Measurements from ENCODE around the gene RFWD3. TPM values are rescaled to one million over a fixed set of nuclear protein-coding genes. Genes with fewer than 3 reads are reported as not detected.
A peak's percentile ranks its signal among the peaks of the same experiment; 100 is the strongest.
"Not testable (repeated sequence)": the region's sequence is repeated elsewhere in the genome, so short reads cannot be mapped to it uniquely, and the experiment has no call there.

RFWD3 gene
- total RNA-seq, 6 experiments from 2014 or later = 5.4 to 10.3 (median 7.3) TPM

DNA sequence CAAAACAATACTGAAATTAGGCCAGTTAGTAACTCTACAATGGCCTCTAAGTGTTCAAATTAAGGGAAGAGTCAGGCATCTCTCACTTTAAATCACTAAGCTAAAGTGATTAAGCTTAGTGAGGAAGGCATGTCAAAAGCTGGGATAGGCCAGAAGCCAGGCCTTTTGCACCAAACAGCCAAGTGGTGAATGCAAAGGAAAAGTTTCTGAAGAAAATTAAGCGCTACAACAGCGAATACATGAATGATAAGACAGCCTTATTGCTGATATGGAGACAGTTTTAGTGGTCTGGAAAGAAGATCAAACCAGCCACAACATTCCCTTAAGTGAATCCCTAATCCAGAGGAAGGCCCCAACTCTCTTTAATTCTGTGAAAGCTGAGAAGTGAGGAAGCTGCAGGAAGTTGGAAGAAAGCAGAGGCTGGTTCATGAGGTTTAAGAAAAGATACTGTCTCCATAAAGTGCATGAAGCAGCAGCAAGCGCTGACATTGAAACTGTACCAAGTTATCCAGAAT is 12.1 kb downstream of the RFWD3 start:
- WGBS (ENCODE audit: insufficient coverage, low coverage, low lambda C conversion rate, missing lambda C conversion rate) = 86% methylated on average over 3 of the region's 3 CpGs
- ATAC-seq = no peak
- Histone ChIP-seq H3K27ac (no peak overlapping the region), H3K4me1 (peaks cover 0 to 21% (median 0%) of the 10 kb centered on the region in 4 donors), H3K36me3 (peaks cover 0 to 10% (median 4%) of the 10 kb centered on the region in 4 donors), H3K4me3 (no peak overlapping the region), H3K27me3 (no peaks in the 10 kb centered on the region), H3K9me3 (no peaks in the 10 kb centered on the region)
- TF ChIP-seq POLR2A (IDR thresholded peaks at IDR 0.05) = no peak
- TF ChIP-seq, protein P1, sequence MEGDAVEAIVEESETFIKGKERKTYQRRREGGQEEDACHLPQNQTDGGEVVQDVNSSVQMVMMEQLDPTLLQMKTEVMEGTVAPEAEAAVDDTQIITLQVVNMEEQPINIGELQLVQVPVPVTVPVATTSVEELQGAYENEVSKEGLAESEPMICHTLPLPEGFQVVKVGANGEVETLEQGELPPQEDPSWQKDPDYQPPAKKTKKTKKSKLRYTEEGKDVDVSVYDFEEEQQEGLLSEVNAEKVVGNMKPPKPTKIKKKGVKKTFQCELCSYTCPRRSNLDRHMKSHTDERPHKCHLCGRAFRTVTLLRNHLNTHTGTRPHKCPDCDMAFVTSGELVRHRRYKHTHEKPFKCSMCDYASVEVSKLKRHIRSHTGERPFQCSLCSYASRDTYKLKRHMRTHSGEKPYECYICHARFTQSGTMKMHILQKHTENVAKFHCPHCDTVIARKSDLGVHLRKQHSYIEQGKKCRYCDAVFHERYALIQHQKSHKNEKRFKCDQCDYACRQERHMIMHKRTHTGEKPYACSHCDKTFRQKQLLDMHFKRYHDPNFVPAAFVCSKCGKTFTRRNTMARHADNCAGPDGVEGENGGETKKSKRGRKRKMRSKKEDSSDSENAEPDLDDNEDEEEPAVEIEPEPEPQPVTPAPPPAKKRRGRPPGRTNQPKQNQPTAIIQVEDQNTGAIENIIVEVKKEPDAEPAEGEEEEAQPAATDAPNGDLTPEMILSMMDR (IDR thresholded peaks at IDR 0.05) = no peak
- no peak for DNase-seq
- intact Hi-C loops (cut with DNase I) = no loop called here

DNA sequence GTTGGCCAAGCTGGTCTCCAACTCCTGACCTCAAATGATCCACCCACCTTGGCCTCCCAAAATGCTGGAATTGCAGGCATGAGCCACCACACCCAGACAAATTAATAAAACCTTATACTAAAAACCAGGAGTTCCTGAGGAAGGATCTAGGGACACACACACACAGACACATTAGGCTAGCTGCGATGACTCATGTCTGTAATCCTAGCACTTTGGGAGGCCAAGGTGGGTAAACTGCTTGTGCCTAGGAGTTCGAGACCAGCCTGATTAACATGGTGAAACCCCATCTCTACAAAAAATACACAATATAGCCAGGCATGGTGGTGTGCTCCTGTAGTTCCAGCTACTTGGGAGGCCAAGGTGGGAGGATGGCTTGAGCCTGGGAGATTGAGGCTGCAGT is 13.8 kb downstream of the RFWD3 start:
- ATAC-seq; intact Hi-C loops (cut with DNase I); H3K27ac ChIP-seq; DNase-seq; H3K27me3 ChIP-seq; H3K4me3 ChIP-seq; H3K9me3 ChIP-seq: not testable (repeated sequence)
- WGBS (ENCODE audit: insufficient coverage, low coverage, low lambda C conversion rate, missing lambda C conversion rate) = no CpG with 5 or more reads among the region's 2 CpGs
- H3K36me3 ChIP-seq = peaks cover 0 to 14% (median 3%) of the 10 kb centered on the region in 4 donors
- peaks cover 0 to 13% (median 0%) of the 10 kb centered on the region in 4 donors for H3K4me1 ChIP-seq

DNA sequence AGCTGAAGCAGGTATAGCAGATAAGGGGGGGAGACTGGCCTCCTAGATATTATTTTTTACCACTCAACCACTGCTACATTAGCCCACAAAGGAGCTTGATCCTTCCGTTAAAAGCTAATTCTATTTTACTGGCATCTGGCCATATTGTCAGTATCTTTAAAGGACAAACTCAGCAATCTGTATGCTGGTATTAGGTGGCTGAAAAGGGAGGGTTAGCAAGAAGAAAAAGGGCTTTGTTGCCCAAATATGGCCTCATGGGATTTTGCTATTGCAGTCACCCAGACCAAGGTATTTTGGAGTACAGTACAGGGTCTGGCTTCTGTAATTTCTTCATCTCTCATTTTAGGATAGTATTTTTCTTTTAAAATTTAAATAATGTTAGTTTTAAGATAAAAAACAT is 14.4 kb downstream of the RFWD3 start:
- peaks cover 0 to 13% (median 0%) of the 10 kb centered on the region in 4 donors for H3K4me1 ChIP-seq
- intact Hi-C loops (cut with DNase I) = no loop called here
- TF ChIP-seq, protein P1 (IDR thresholded peaks at IDR 0.05) = no peak
- no peak for TF ChIP-seq POLR2A (IDR thresholded peaks at IDR 0.05)
- no peaks in the 10 kb centered on the region for H3K27me3 ChIP-seq
- no peak overlapping the region for H3K27ac ChIP-seq
- no peak for DNase-seq
- no peak for ATAC-seq
- H3K4me3 ChIP-seq = no peak overlapping the region
- WGBS (ENCODE audit: insufficient coverage, low coverage, low lambda C conversion rate, missing lambda C conversion rate) = 29% methylated on average over 1 of the region's 1 CpG
- peaks cover 0 to 15% (median 3%) of the 10 kb centered on the region in 4 donors for H3K36me3 ChIP-seq
- H3K9me3 ChIP-seq = no peaks in the 10 kb centered on the region

DNA sequence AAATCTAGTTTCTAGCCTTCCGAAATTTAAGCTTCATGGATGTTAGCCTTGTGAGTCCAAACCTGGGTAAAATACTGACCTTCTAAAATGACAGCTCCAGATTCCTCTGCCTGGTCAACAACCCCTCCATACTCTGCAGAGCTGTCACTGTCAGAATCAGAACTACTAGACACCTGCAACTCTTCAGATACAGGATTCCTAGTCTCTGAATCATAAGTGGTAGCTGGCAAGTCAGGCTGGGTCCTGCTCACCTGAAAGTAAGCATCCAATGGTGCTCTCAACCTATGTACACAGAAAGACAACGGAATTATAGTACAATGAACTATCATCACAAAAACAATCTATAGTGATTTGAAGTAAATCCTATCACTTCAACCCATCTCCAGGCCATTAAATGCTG is 14.8 kb downstream of the RFWD3 start:
- Histone ChIP-seq H3K27ac (no peak overlapping the region), H3K27me3 (no peaks in the 10 kb centered on the region), H3K4me3 (no peak overlapping the region), H3K9me3 (no peaks in the 10 kb centered on the region), H3K4me1 (peaks cover 0 to 13% (median 0%) of the 10 kb centered on the region in 4 donors), H3K36me3 (peaks cover 0 to 19% (median 3%) of the 10 kb centered on the region in 4 donors)
- 75% methylated on average over 2 of the region's 2 CpGs for WGBS (ENCODE audit: insufficient coverage, low coverage, low lambda C conversion rate, missing lambda C conversion rate)
- no peak for DNase-seq
- no peak for ATAC-seq
- intact Hi-C loops (cut with DNase I) = no loop called here
- no peak for TF ChIP-seq POLR2A (IDR thresholded peaks at IDR 0.05)
- TF ChIP-seq, protein P1 (IDR thresholded peaks at IDR 0.05) = no peak

DNA sequence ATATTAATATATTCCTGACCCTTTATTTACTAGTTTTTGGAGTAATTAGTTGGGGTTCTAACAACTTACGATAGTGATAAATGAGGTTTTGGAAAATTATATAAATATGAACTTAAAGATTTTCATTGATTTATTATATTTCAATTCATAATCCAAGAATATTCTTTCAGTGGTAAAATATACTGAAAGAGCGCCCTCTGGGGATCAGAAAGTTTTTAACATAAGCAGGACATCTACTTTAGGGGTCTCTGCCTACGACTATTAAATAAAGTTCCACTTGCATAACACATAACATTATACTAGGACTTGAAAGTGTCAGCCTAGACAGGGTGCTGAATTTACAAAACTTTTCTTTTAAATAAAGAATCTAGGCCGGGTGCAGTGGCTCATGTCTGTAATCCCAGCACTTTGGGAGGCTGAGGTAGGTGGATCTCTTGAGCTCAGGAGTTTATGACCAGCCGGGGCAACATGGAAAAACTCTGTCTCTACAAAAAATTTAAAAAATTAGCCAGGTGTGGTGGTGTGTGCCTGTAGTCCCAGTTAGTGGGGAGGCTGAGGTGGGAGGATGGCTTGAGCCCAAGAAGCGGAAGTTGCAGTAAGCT is 15.6 kb downstream of the RFWD3 start:
- intact Hi-C loops (cut with DNase I) = no loop called here
- DNase-seq (no peak), ATAC-seq (peak in 3 of 4 donors; percentile 33 to 40 (median 38))
- H3K27me3 ChIP-seq = no peaks in the 10 kb centered on the region
- no peaks in the 10 kb centered on the region for H3K9me3 ChIP-seq
- 53% methylated on average over 6 of the region's 6 CpGs for WGBS (ENCODE audit: insufficient coverage, low coverage, low lambda C conversion rate, missing lambda C conversion rate)
- no peak overlapping the region for H3K27ac ChIP-seq
- H3K36me3 ChIP-seq = peaks cover 0 to 19% (median 4%) of the 10 kb centered on the region in 4 donors
- no peak overlapping the region for H3K4me3 ChIP-seq
- peaks cover 0 to 13% (median 0%) of the 10 kb centered on the region in 4 donors for H3K4me1 ChIP-seq
- TF ChIP-seq POLR2A (IDR thresholded peaks at IDR 0.05) = no peak
- TF ChIP-seq, protein P1 (IDR thresholded peaks at IDR 0.05) = peak; percentile 34 to 66 (median 56)

Measured in right lobe of liver (tissue), 6 donors.